A204.1 (cell line): ENCODE data around the gene IPO11.
"Not testable (repeated sequence)": the region's sequence is repeated elsewhere in the genome, so short reads cannot be mapped to it uniquely, and the experiment has no call there.

Experiments used
- FAIRE-seq: peaks from 2 replicates; lab custom pipeline; 2012; peaks lifted over from hg19 to GRCh38; lab: Jason Lieb, UNC

IPO11 gene

DNA sequence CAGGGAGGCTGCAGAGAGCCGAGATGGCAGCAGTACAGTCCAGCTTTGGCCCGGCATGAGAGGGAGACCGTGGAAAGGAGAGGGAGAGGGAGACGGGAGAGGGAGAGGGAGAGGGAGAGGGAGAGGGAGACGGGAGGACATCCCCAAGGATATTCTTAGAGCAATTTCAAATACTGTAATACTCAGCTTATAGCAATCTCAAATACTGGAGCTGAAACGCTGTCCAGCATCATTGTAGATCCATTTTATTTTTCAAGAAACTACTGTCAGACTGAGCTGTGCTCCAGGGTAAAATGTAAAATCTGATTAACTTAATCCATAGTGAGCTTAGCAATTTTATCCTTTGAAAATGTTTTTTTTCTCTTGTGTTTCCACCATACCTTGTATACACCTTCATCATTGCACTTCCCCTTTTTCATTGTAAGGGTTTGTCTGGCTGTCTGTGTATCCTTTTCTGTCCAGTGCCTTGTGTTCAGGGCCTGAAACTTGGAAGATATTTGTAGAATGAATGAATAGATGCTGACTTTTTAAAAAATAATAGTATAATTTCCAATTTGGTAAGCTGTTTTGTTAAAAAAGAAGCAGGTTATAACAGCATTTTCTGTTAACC is 102.1 kb downstream of the IPO11 start:
- no peak for FAIRE-seq

- FAIRE-seq = not testable (repeated sequence)
These were observed 108.2 kb downstream of the IPO11 start for GRCh38 chr5:62520812-62521211.

- FAIRE-seq = no peak
These were observed 108.8 kb downstream of the IPO11 start for GRCh38 chr5:62521319-62521718.

GRCh38 chr5:62522811-62523210 is 110.2 kb downstream of the IPO11 start:
- no peak for FAIRE-seq

DNA sequence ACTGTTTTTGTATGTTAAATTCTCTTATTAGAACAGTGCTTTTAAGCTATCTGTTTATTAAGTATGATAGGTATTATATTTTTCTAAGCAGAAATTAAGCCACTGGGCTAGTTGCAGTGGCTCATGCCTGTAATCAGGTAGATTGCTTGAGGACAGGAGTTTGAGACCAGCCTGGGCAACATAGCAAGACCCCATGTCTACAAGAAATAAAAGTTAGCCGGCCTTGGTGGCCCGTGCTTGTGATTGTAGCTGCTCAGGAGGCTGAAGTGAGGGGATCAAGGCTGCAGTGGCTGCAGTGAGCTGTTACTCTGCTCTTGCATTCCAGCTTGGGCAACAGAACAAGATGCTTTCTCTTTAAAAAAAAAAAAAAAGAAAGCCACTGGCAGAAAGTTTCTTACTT is 121.0 kb downstream of the IPO11 start:
- FAIRE-seq = no peak

- FAIRE-seq = no peak
These were observed 122.1 kb downstream of the IPO11 start for GRCh38 chr5:62534461-62535236.

DNA sequence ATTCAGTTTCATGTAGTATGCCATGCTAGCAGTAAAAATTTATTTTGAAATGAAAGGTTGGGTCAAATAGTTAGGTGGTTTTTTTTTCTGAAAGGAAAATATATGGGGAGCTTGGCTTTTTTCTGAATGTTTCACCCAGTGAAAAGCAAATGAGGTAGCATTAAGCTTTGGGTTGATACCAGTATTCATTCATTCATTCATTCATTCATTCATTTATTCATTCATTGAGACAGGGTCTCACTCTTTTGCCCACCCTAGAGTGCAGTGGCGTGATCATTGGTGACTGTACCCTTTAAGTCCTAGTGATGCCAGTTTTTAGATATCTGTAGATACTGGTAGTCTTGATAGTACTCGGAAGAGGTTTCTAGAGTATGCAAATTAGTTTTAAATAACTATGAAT is 123.7 kb downstream of the IPO11 start:
- FAIRE-seq = no peak

- FAIRE-seq = peak; percentile 19
These were observed 124.2 kb downstream of the IPO11 start for GRCh38 chr5:62536783-62537182.

DNA sequence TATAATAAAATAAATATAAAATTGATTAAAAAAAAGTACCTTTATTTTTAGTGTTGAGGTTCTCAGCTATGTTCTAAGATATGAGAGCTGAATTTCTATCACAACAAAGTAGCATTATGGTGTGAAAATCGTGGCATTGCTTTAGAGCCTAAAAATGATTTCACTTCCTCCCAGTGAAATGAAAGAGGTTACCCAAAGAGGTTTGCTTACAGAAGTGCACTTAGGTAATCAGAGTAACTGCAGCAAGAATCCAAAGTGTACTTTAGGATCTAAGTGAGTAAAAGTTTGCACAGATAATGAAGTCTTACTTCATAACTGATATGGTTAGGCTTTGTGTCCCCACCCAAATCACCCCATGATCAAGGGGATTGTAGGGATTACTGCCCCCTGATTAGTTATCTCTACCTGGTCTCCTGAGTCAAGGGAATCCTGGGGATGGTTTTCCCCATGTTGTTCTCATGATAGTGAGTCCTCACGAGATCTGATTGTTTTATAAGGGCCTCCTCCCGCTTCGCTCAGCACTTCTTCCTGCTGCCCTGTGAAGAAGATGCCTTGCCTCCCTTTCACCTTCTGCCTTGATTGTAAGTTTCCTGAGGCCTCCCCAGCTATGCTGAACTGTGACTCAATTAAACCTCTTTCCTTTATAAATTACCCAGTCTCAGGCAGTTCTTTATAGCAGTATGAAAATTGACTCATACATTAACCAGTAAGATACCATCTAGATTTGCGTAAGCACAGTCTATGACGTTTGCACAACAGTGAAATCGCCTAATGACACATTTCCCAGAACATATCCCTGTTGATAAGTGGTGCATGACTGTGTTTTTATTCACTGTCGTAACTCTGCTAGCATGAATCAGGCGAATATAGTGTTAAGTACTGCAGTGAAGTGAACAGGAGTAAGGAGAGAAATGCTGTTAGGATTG is 125.7 kb downstream of the IPO11 start:
- FAIRE-seq = no peak

- no peak for FAIRE-seq
These were observed 130.2 kb downstream of the IPO11 start for GRCh38 chr5:62542720-62543119.

DNA sequence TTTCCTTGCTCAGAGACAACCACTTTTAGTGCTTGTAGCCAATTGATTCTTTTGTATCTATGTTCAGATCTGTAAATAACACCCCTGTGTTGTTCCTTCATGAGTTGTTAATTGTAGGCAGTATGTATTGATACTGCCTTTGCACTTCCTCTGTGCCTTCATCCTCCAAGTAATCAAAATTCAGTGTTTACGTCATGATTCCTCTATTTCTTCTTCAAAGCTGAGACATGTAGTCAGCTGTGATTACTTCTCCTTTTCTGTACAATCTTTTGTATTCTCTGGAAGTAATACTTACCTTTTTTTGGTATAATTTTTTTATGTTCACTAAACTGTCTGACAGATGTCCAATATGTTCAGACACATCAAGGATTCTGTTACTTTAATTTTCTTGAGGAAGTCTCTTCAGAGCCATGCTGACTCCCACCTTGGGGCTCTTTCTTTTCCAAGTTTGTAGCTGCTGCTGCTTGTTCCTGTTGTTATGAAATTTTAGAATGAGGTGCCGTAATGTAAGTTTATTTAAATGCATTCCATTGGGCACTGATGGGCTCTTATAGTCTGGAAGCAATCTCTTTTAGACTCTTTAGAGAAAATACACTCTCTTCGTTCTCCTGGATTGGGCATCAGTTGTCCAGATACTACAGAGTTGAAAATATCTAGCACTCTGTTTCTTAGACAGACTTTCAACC is 135.5 kb downstream of the IPO11 start:
- FAIRE-seq = no peak

GRCh38 chr5:62550103-62550502 is 137.5 kb downstream of the IPO11 start:
- no peak for FAIRE-seq

GRCh38 chr5:62555930-62556329 is 143.4 kb downstream of the IPO11 start:
- FAIRE-seq = no peak

DNA sequence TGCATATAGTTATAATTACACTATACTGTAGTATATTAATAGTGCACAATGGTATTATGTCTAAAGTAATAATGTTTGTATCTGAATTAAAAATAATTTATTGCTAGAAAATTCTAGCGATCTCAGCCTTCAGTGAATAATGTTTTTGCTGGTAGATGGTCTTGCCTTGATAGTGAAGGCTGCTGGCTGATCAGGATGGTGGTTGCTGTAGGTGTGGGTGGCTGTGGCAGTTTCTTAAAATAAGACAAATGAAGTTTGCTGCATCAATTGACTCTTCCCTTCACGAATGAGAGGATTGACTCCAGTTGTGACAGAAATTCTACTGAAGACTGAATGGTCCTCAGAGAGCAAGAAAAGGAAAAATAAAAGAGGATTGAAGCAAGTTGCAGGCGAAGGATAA is 146.4 kb downstream of the IPO11 start:
- FAIRE-seq = no peak

DNA sequence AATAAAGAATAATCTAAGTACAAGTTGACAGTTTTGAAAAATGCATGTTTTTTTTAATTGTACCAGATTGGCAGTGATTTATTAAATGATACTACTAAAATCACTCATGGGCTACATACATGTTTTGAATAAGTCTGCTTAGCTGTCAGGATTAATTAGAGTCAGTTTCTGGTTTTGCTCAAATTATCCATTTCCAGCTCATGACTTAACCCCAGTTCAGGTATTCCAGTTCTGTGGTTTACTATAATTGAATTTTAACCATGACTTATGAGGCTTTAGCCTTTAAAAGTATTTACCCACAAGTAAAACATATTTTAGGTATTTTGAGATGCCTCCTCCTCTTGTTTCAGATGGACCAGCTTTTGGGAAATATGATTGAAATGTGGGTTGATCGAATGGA is 148.2 kb downstream of the IPO11 start:
- FAIRE-seq = no peak

GRCh38 chr5:62561896-62562295 is 149.3 kb downstream of the IPO11 start:
- no peak for FAIRE-seq

DNA sequence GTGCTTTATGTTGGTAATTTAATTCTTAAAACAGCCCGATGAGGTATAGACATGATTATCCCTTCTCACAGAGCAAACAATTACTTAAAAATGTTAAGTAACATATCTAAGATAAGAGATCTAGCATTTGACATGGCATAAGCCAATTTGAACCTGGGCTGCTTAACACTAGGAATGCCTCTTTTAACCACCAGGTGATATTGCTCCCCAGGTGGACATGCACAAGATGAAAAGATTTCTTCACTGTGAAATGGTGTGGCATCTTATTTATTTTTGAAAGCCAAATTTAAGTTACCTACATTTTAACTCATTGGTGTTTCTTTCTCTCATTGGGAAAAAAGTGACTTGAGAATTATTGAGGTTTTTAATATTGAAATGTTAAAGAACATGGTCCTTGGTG is 150.3 kb downstream of the IPO11 start:
- no peak for FAIRE-seq

GRCh38 chr5:62564101-62564500 is 151.5 kb downstream of the IPO11 start:
- no peak for FAIRE-seq

- FAIRE-seq = not testable (repeated sequence)
These were observed 153.2 kb downstream of the IPO11 start for GRCh38 chr5:62565740-62566139.

- no peak for FAIRE-seq
These were observed 155.6 kb downstream of the IPO11 start for GRCh38 chr5:62568143-62568542.

DNA sequence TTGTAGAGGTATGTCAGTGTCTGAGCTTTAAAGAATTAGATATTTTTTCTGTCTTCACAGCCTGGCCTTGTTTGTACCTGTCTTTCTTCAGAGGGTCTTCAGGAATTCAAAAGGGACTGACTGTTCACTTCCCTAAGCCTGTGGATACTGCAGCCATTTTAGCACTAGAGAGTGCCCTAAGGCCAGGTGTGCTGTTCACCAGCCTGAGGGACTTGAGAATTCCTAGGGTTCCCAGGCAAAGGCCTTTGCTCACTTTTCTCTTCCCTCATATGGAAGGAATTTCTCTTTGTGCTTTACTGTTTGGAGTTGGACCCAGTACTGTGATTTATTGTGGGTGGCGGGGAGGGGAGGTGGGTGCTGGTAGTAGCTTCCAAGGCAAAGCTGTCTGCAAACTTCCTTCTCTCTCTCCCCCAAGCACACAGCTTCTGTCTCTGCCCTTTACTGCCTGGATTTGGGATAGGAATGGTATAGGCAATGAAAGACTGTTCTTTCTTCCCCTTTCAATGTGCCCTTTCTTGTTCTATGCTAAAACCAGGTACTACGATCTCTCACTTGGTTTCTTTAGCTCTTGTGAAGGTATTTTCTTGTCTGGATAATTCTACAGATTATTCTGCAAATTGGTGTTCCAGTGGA is 156.4 kb downstream of the IPO11 start:
- FAIRE-seq = no peak

DNA sequence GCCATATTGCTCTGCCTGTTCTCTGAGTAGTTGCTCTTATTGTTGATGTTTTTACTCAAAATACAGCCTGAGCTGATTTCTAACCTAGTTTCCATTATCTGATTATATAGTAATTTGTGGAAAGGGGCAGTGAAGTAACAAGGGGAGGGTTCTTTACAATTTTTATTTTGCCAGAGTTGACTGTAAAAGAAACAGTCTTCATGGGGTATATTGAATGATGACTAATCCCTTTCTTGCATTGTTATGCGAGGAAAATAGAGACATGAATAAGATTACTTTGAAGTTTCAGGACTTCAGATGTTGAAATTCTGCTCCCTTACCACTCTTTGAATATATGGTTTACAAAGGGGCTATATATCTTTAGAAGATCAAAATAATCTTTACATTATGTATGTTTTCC is 156.9 kb downstream of the IPO11 start:
- FAIRE-seq = no peak
